GM23338 (cell line): ENCODE results near the gene RFX7. TPM values are rescaled to one million over a fixed set of nuclear protein-coding genes. Genes with fewer than 3 reads are reported as not detected.

Experiments used
- ATAC-seq: fragments of 200-7000 bp; cut with Tn5 transposase; 3 replicates; pipeline ENCODE4 v1.9.1; 2020
- DNase-seq: peaks from one replicate; pipeline ENCODE4 v3.0.0-alpha.2; 2015; ENCODE audit warnings: low spot score
- H2AFZ ChIP-seq: fragments of 200-600 bp; sonication (generic); 2 replicates; pipeline ENCODE4 v1.8.0; 2016; ENCODE audit warnings: antibody characterized with exemption, mild to moderate bottlenecking, moderate library complexity
- H3F3A ChIP-seq: fragments of 200-600 bp; sonication (generic); replicated peaks from 2 replicates; pipeline ENCODE4 v1.8.0; 2017; ENCODE audit warnings: antibody characterized with exemption, mixed run types, low read depth
- H3K27ac ChIP-seq: fragments of 200-600 bp; sonication (generic); 2 replicates; pipeline ENCODE4 v1.6.1; 2016; ENCODE audit warnings: low read depth
- H3K27me3 ChIP-seq: fragments of 200-600 bp; sonication (generic); 2 replicates; pipeline ENCODE4 v1.8.0; 2016; ENCODE audit warnings: mild to moderate bottlenecking, mixed run types, moderate library complexity; ENCODE audit not compliant: insufficient read depth
- H3K36me3 ChIP-seq: fragments of 200-600 bp; sonication (generic); 2 replicates; pipeline ENCODE4 v1.8.0; 2016; ENCODE audit warnings: mild to moderate bottlenecking; ENCODE audit not compliant: insufficient read depth
- H3K4me1 ChIP-seq: fragments of 200-600 bp; sonication (generic); 2 replicates; pipeline ENCODE4 v1.8.0; 2016; ENCODE audit warnings: mild to moderate bottlenecking, moderate library complexity; ENCODE audit not compliant: insufficient read depth
- H3K4me2 ChIP-seq: fragments of 200-600 bp; sonication (generic); 2 replicates; pipeline ENCODE4 v1.7.1; 2017; ENCODE audit warnings: mixed run types
- H3K4me3 ChIP-seq: fragments of 200-600 bp; sonication (generic); 2 replicates; pipeline ENCODE4 v1.6.1; 2016; ENCODE audit warnings: mixed run types
- H3K79me2 ChIP-seq: fragments of 200-600 bp; sonication (generic); replicated peaks from 2 replicates; pipeline ENCODE4 v1.8.0; 2017; ENCODE audit warnings: mild to moderate bottlenecking; ENCODE audit not compliant: insufficient read depth
- H3K9me2 ChIP-seq: fragments of 200-600 bp; sonication (generic); 2 replicates; pipeline ENCODE4 v1.8.0; 2017; ENCODE audit not compliant: insufficient read depth
- H4K20me1 ChIP-seq: fragments of 200-600 bp; sonication (generic); replicated peaks from 2 replicates; pipeline ENCODE4 v1.8.0; 2017; ENCODE audit warnings: mild to moderate bottlenecking; ENCODE audit not compliant: insufficient read depth
- H3K27ac Mint-ChIP-seq: 2 replicates; pipeline ENCODE4 v1.8.0; 2020; ENCODE audit warnings: inconsistent platforms, mild to moderate bottlenecking, moderate library complexity, mixed read lengths
- H3K27me3 Mint-ChIP-seq: 3 replicates; pipeline ENCODE4 v1.8.0; 2022; ENCODE audit warnings: low read depth, mild to moderate bottlenecking, moderate library complexity, mixed read lengths, inconsistent platforms; ENCODE audit not compliant: insufficient read depth, poor library complexity
- H3K36me3 Mint-ChIP-seq: 3 replicates; pipeline ENCODE4 v1.8.0; 2021; ENCODE audit warnings: low read depth, mild to moderate bottlenecking, inconsistent platforms, moderate library complexity, mixed read lengths
- H3K4me1 Mint-ChIP-seq: 3 replicates; pipeline ENCODE4 v1.8.0; 2020; ENCODE audit warnings: mild to moderate bottlenecking, inconsistent platforms, mixed read lengths
- H3K4me3 Mint-ChIP-seq: 3 replicates; pipeline ENCODE4 v1.8.0; 2021; ENCODE audit warnings: moderate library complexity, mild to moderate bottlenecking, inconsistent platforms, mixed read lengths
- H3K9me3 Mint-ChIP-seq: 3 replicates; pipeline ENCODE4 v1.8.0; 2020; ENCODE audit warnings: moderate library complexity, mild to moderate bottlenecking, inconsistent platforms, mixed read lengths
- ETS1 ChIP-seq: IDR thresholded peaks from 2 replicates; pipeline ENCODE4 v1.6.1; 2016; ENCODE audit warnings: antibody characterized with exemption
- EZH2 ChIP-seq: fragments of 200-600 bp; sonication (generic); IDR thresholded peaks from one replicate; pipeline ENCODE4 v1.8.0; 2017; ENCODE audit warnings: antibody characterized with exemption, mild to moderate bottlenecking, low read depth; ENCODE audit not compliant: unreplicated experiment
- EZH2phosphoT487 ChIP-seq: fragments of 200-600 bp; sonication (generic); IDR thresholded peaks from one replicate; pipeline ENCODE4 v1.8.1; 2018; ENCODE audit warnings: antibody characterized with exemption; ENCODE audit not compliant: unreplicated experiment
- JUNB ChIP-seq: IDR thresholded peaks from one replicate; pipeline ENCODE4 v1.6.1; 2016; ENCODE audit warnings: antibody characterized with exemption; ENCODE audit not compliant: unreplicated experiment
- NANOG ChIP-seq: IDR thresholded peaks from 2 replicates; pipeline ENCODE4 v1.6.1; 2016; ENCODE audit warnings: antibody characterized with exemption, borderline replicate concordance
- POLR2AphosphoS5 ChIP-seq: IDR thresholded peaks from 2 replicates; pipeline ENCODE4 v1.6.1; 2016; ENCODE audit warnings: antibody characterized with exemption, low read depth
- REST ChIP-seq: IDR thresholded peaks from one replicate; pipeline ENCODE4 v1.6.1; 2018; ENCODE audit warnings: antibody characterized with exemption; ENCODE audit not compliant: unreplicated experiment
- STAT1 ChIP-seq: IDR thresholded peaks from one replicate; pipeline ENCODE4 v1.6.1; 2016; ENCODE audit warnings: antibody characterized with exemption; ENCODE audit not compliant: unreplicated experiment
- ZNF114 ChIP-seq: fragments of 250-450 bp; sonication (Bioruptor Pico); IDR thresholded peaks from 2 replicates; pipeline ENCODE4 v1.5.0; 2020; ENCODE audit warnings: mild to moderate bottlenecking, moderate library complexity
- polyA plus RNA-seq: library from polyadenylated mRNA; unstranded; fragments of >200 nt; fragmentation: Nextera tagmentation; extraction: Ambion mirVana; gene quantifications from 2 replicates; pipeline ENCODE4 v1.2.1, GENCODE V29; 2016
- total RNA-seq: library from RNA; depleted of rRNA; stranded (reverse); fragments of >200 nt; shearing (Covaris generic); gene quantifications from 2 replicates; pipeline ENCODE4 v1.2.3, GENCODE V29; 2014

RFX7 gene
- total and polyA plus RNA-seq, 2 experiments from 2014 or later = 17.6 to 33.6 TPM

DNA sequence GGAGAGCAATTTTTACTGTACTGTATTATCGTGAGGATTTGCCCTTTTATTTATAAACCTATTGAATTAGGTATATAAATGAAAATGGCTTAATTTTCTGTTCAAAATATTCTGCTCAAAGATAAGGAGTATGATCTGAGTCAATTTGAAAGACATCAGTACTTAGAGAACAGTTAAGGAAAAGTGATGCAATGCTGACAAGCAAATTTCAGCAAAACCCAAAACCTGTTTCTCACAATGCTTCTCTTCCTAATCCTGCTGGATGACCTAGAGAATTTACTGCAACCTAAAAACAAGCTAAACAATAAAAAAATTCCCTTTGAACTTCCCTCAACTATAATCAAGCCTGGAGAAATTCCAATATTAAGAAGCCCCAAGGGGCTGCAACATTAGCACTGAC lies 82.7 kb downstream of the RFX7 start:
- ATAC-seq (no peak), DNase-seq (peak; percentile 12)
- Mint-ChIP-seq H3K4me3 (no peak overlapping the region), H3K27ac (peak overlapping the region; percentile 94), H3K4me1 (peaks cover 25% of the 10 kb centered on the region), H3K36me3 (peaks cover 17% of the 10 kb centered on the region; the same call in 2 of the 3 replicates), H3K9me3 (peaks cover under 1% of the 10 kb centered on the region; the same call in 2 of the 3 replicates), H3K27me3 (no peaks in the 10 kb centered on the region)
- H3K9me2 ChIP-seq = no peaks in the 10 kb centered on the region
- no peak overlapping the region for H3K27ac ChIP-seq
- no peaks in the 10 kb centered on the region for H3F3A ChIP-seq
- H3K36me3 ChIP-seq = no peaks in the 10 kb centered on the region
- TF ChIP-seq EZH2phosphoT487 = no peak
- TF ChIP-seq ZNF114 (CRISPR knock-in tag) = no peak
- TF ChIP-seq STAT1 = no peak
- no peak for TF ChIP-seq ETS1
- TF ChIP-seq REST = no peak
- TF ChIP-seq NANOG = no peak
- TF ChIP-seq POLR2AphosphoS5 = no peak
- H3K4me3 ChIP-seq = no peak overlapping the region
- H3K4me2 ChIP-seq = 0 out of 2 replicates have a peak overlapping the region, but pooled peaks have one; percentile 6
- no peaks in the 10 kb centered on the region for H3K27me3 ChIP-seq
- H2AFZ ChIP-seq = no peak overlapping the region
- peaks cover 9% of the 10 kb centered on the region; the same call in 1 of the 2 replicates for H4K20me1 ChIP-seq
- H3K4me1 ChIP-seq = peaks cover 27% of the 10 kb centered on the region; the same call in 1 of the 2 replicates
- peaks cover 99% of the 10 kb centered on the region for H3K79me2 ChIP-seq

DNA sequence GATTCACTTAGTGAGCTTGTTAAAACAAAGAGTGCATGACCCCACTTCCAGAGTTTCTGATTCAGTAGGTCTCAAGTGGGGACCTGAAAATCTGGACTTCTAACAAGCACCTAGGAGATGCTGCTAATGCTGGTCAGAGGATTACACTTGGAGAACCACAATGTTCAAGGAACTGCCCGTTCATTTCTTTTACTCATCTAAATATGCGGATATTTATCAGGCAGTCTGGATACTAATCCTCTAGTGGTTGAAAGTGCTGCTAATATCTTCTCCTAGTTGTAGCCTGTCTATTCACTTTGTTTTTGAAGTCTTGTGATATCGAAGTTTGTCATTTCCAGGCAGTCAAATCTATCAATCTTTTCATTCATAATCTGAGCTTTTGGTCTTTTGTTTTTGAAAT lies 86.8 kb downstream of the RFX7 start:
- DNase-seq (no peak), ATAC-seq (no peak)
- peaks cover 100% of the 10 kb centered on the region for H3K79me2 ChIP-seq
- no peak overlapping the region for H3K4me2 ChIP-seq
- Mint-ChIP-seq H3K4me3 (no peak overlapping the region), H3K27me3 (peaks cover 4% of the 10 kb centered on the region), H3K4me1 (peaks cover 32% of the 10 kb centered on the region), H3K9me3 (peaks cover 22% of the 10 kb centered on the region), H3K36me3 (peaks cover 47% of the 10 kb centered on the region), H3K27ac (no peak overlapping the region)
- peaks cover 40% of the 10 kb centered on the region for H4K20me1 ChIP-seq
- no peak overlapping the region for H3K4me3 ChIP-seq
- H3K27ac ChIP-seq = no peak overlapping the region
- H3K4me1 ChIP-seq = peaks cover 27% of the 10 kb centered on the region; the same call in 1 of the 2 replicates
- no peaks in the 10 kb centered on the region for H3K27me3 ChIP-seq
- H3K36me3 ChIP-seq = peaks cover 6% of the 10 kb centered on the region; the same call in 1 of the 2 replicates
- H3F3A ChIP-seq = no peaks in the 10 kb centered on the region
- H3K9me2 ChIP-seq = no peaks in the 10 kb centered on the region
- H2AFZ ChIP-seq = no peak overlapping the region
- TF ChIP-seq EZH2 = no peak
- no peak for TF ChIP-seq REST
- no peak for TF ChIP-seq JUNB
